Lung (tissue), 12 donors: ENCODE measurements around the gene JMJD6. TPM values are rescaled to one million over a fixed set of nuclear protein-coding genes. Genes with fewer than 3 reads are reported as not detected.

Source experiments
- ATAC-seq: fragments of 200-7000 bp; cut with Tn5 transposase; one replicate; pipeline ENCODE4 v1.9.1; 2020; ENCODE audit warnings: moderate number of reproducible peaks; ENCODE audit not compliant: insufficient read depth, low FRiP score
- DNase-seq, 3 donors: peaks; one replicate each; pipeline ENCODE4 v3.0.0-alpha.2; 2013 to 2017
- H3K27ac ChIP-seq, 2 donors: one replicate each; pipeline ENCODE4 v1.5.1; 2013; ENCODE audit warnings: mild to moderate bottlenecking in 2 of 2, moderate library complexity in 2 of 2, control low read depth in 1 of 2, inconsistent platforms in 1 of 2, low read depth in 1 of 2, low read length in 1 of 2
- H3K27me3 ChIP-seq, 3 donors: one replicate each; pipeline ENCODE4 v1.5.1; 2013; ENCODE audit warnings: low read length in 2 of 3; ENCODE audit not compliant: control insufficient read depth in 3 of 3, insufficient read depth in 3 of 3
- H3K36me3 ChIP-seq, 4 donors: one replicate each; pipeline ENCODE4 v1.5.1; 2013; ENCODE audit warnings: low read length in 4 of 4, mild to moderate bottlenecking in 1 of 4, moderate library complexity in 1 of 4; ENCODE audit not compliant: control insufficient read depth in 4 of 4, insufficient read depth in 4 of 4
- H3K4me1 ChIP-seq, 5 donors: one replicate each; pipeline ENCODE4 v1.5.1; 2013; ENCODE audit warnings: low read length in 5 of 5, mild to moderate bottlenecking in 2 of 5, moderate library complexity in 1 of 5; ENCODE audit not compliant: control insufficient read depth in 5 of 5, insufficient read depth in 5 of 5
- H3K4me3 ChIP-seq: one replicate; pipeline ENCODE4 v1.5.1; 2013; ENCODE audit warnings: mild to moderate bottlenecking, control low read depth, moderate library complexity
- H3K9ac ChIP-seq, 2 donors: one replicate each; pipeline ENCODE4 v1.5.1; 2013; ENCODE audit warnings: low read length in 2 of 2, control low read depth in 1 of 2; ENCODE audit not compliant: insufficient read depth in 1 of 2
- H3K9me3 ChIP-seq, 4 donors: one replicate each; pipeline ENCODE4 v1.5.1; 2013; ENCODE audit warnings: low read length in 3 of 4, mild to moderate bottlenecking in 1 of 4, moderate library complexity in 1 of 4; ENCODE audit not compliant: control insufficient read depth in 4 of 4, insufficient read depth in 3 of 4
- WGBS, 2 donors: extraction: QIAGEN DNeasy Blood & Tissue Kit; methylation state at CpG; one replicate each; pipeline ENCODE4 v1.1.7; 2013; 5-methylcytosine and 5-hydroxymethylcytosine counted together
- polyA plus RNA-seq, 2 donors: library from polyadenylated mRNA; stranded (reverse); fragments of 200-250 nt; gene quantifications; one replicate each; pipeline ENCODE4 v1.2.1, GENCODE V29; 2013
- total RNA-seq, 2 donors: library from RNA; depleted of rRNA in 1 of 2; stranded (reverse); fragments of >200 nt in 1 of 2; gene quantifications; one replicate each; pipeline ENCODE4 v1.2.1, GENCODE V29; 2014 to 2021
- TF ChIP-seq, protein P1 (sequence below): IDR thresholded peaks from 2 replicates; pipeline ENCODE4 v1.5.1; 2012; ENCODE audit warnings: mild to moderate bottlenecking; ENCODE audit errors: control extremely low read depth, extremely low read depth
- donor health status: control.
- donor health status: control.
- donor health status: Bipolar disorder and iron deficiency.
- donor health status: healthy.
- donor health status: DM: yes; HTN: yes; CAD: no.

The JMJD6 gene
- total and polyA plus RNA-seq, 4 donors, result 23.8 to 52.9 (median 30.0) TPM

GRCh38 chr17:76709077-76709950 is 17.1 kb downstream of the JMJD6 start:
- peaks cover 2 to 32% (median 14%) of the 10 kb centered on the region in 5 donors for H3K4me1 ChIP-seq
- WGBS, 2 donors, result 56 to 77% methylated on average over 29 of the region's 29 CpGs
- no peaks in the 10 kb centered on the region for H3K27me3 ChIP-seq
- peak; percentile 93 to 94 (median 93) for DNase-seq
- peak overlapping the region in 1 of 2 donors; percentile 79 for H3K9ac ChIP-seq
- TF ChIP-seq, protein P1, sequence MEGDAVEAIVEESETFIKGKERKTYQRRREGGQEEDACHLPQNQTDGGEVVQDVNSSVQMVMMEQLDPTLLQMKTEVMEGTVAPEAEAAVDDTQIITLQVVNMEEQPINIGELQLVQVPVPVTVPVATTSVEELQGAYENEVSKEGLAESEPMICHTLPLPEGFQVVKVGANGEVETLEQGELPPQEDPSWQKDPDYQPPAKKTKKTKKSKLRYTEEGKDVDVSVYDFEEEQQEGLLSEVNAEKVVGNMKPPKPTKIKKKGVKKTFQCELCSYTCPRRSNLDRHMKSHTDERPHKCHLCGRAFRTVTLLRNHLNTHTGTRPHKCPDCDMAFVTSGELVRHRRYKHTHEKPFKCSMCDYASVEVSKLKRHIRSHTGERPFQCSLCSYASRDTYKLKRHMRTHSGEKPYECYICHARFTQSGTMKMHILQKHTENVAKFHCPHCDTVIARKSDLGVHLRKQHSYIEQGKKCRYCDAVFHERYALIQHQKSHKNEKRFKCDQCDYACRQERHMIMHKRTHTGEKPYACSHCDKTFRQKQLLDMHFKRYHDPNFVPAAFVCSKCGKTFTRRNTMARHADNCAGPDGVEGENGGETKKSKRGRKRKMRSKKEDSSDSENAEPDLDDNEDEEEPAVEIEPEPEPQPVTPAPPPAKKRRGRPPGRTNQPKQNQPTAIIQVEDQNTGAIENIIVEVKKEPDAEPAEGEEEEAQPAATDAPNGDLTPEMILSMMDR, result no peak
- peak overlapping the region; percentile 76 to 91 for H3K27ac ChIP-seq
- H3K9me3 ChIP-seq, result peaks cover 0 to 2% (median 0%) of the 10 kb centered on the region in 4 donors
- ATAC-seq, result peak; percentile 50
- peak overlapping the region; percentile 68 for H3K4me3 ChIP-seq
- peaks cover 1 to 7% (median 4%) of the 10 kb centered on the region in 4 donors for H3K36me3 ChIP-seq

- no peak overlapping the region for H3K9ac ChIP-seq
- 69 to 83% methylated on average over 14 of the region's 14 CpGs for whole genome bisulfite sequencing, 2 donors
- peak overlapping the region; percentile 76 to 91 for H3K27ac ChIP-seq
- ATAC-seq (no peak), DNase-seq (no peak)
- H3K27me3 ChIP-seq, result no peaks in the 10 kb centered on the region
- H3K4me1 ChIP-seq, result peaks cover 2 to 32% (median 14%) of the 10 kb centered on the region in 5 donors
- H3K9me3 ChIP-seq, result peaks cover 0 to 2% (median 0%) of the 10 kb centered on the region in 4 donors
- H3K4me3 ChIP-seq, result no peak overlapping the region
- TF ChIP-seq, protein P1, result no peak
- peaks cover 0 to 2% (median under 1%) of the 10 kb centered on the region in 4 donors for H3K36me3 ChIP-seq
Observed at GRCh38 chr17:76707985-76708807, 18.2 kb downstream of the JMJD6 start.

DNA sequence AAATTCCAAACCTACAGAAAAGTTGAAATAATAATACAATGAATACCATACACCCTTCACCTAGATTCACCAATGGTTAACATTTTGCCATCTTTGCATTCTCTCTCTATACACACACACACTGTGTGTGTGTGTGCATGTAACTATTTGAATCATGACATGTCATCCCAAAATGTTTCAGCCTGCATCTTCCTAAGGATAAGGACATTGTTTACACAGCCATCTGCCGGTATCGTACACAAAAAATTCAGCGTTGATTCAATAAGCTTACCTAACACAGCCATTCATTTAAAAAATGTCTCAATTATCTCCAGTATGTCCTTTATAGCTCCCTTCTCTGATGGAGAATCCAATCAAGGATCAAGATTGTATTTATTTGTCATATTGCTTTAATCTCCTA is 19.6 kb downstream of the JMJD6 start:
- ATAC-seq (no peak), DNase-seq (no peak)
- TF ChIP-seq, protein P1, result no peak
- no peak overlapping the region for H3K27ac ChIP-seq
- H3K9ac ChIP-seq, result no peak overlapping the region
- H3K27me3 ChIP-seq, result no peaks in the 10 kb centered on the region
- peaks cover 4 to 36% (median 14%) of the 10 kb centered on the region in 5 donors for H3K4me1 ChIP-seq
- peaks cover 0 to 2% (median 0%) of the 10 kb centered on the region in 4 donors for H3K9me3 ChIP-seq
- WGBS, 2 donors, result 66 to 77% methylated on average over 3 of the region's 3 CpGs
- peaks cover 0 to 2% (median 0%) of the 10 kb centered on the region in 4 donors for H3K36me3 ChIP-seq
- H3K4me3 ChIP-seq, result no peak overlapping the region
